K562 (cell line): Measurements from ENCODE around the gene TMEM267. TPM values are rescaled to one million over a fixed set of nuclear protein-coding genes. Genes with fewer than 3 reads are reported as not detected.

Experiments
- BHLHE40 ChIP-seq: IDR thresholded peaks from 2 replicates; pipeline ENCODE4 v1.6.1; 2011; ENCODE audit warnings: low read length, improper control_type of control experiment
- CAMTA2 ChIP-seq: fragments of 250-450 bp; sonication (Bioruptor Pico); conservative IDR thresholded peaks from 2 replicates; pipeline ENCODE4 v1.5.1; 2022
- CBFA2T2 ChIP-seq: fragments of 450-650 bp; conservative IDR thresholded peaks from 2 replicates; pipeline ENCODE4 v1.6.1; 2017; ENCODE audit warnings: mild to moderate bottlenecking
- FOXK1 ChIP-seq: sonication (generic); formaldehyde crosslinking; IDR thresholded peaks from 2 replicates; pipeline ENCODE4 v1.8.0; 2022; ENCODE audit warnings: missing genetic modification reagents, mild to moderate bottlenecking, borderline replicate concordance
- GABPA ChIP-seq: fragments of 200-800 bp; sonication (Bioruptor generic); conservative IDR thresholded peaks from 2 replicates; pipeline ENCODE4 v1.6.1; 2016; ENCODE audit warnings: low read depth, missing genetic modification characterization, missing compliant biosample characterization
- MAFG ChIP-seq: fragments of 450-650 bp; conservative IDR thresholded peaks from 2 replicates; pipeline ENCODE4 v1.6.1; 2016; ENCODE audit warnings: missing genetic modification characterization, missing compliant biosample characterization
- MYC ChIP-seq, 2 experiments: fragments of 250-450 bp in 1 of 2; sonication (Bioruptor Pico) in 1 of 2; IDR thresholded peaks; 2 replicates each; pipeline versions ENCODE4 v1.5.1 to v1.6.1; 2012 to 2021; ENCODE audit warnings: low read depth in 2 of 2, borderline replicate concordance in 1 of 2, improper control_type of control experiment in 1 of 2, low read length in 1 of 2, mild to moderate bottlenecking in 1 of 2, moderate library complexity in 1 of 2
- NEUROD1 ChIP-seq: fragments of 150-350 bp; IDR thresholded peaks from 2 replicates; pipeline ENCODE4 v1.6.1; 2014; ENCODE audit warnings: borderline replicate concordance, low read length, low read depth; ENCODE audit not compliant: partially characterized antibody
- POLR2AphosphoS2 ChIP-seq: IDR thresholded peaks from 2 replicates; pipeline ENCODE4 v1.6.1; 2012; ENCODE audit warnings: low read length, improper control_type of control experiment
- POLR2B ChIP-seq: fragments of 450-650 bp; IDR thresholded peaks from 2 replicates; pipeline ENCODE4 v1.6.1; 2018; ENCODE audit warnings: low read depth; ENCODE audit not compliant: partially characterized antibody
- ZNF274 ChIP-seq: IDR thresholded peaks from 2 replicates; pipeline ENCODE4 v1.6.1; 2011; ENCODE audit warnings: low read depth, mild to moderate bottlenecking, low read length, moderate library complexity, borderline replicate concordance
- ZZZ3 ChIP-seq: fragments of 450-650 bp; IDR thresholded peaks from 2 replicates; pipeline ENCODE4 v1.6.1; 2016; ENCODE audit warnings: antibody characterized with exemption, mild to moderate bottlenecking, moderate library complexity
- polyA plus RNA-seq, 8 experiments: library from polyadenylated mRNA; depleted of rRNA in 4 of 8; stranded (reverse) in 5 of 8; unstranded in 3 of 8; fragments of >200 nt; fragmentation: Nextera tagmentation in 2 of 8; fragmentation: Illumina TruSeq in 1 of 8; extraction: Ambion mirVana in 2 of 8; extraction: Trizol in 1 of 8; gene quantifications; 2 replicates each; pipeline versions ENCODE4 v1.2.1 to v1.2.3, GENCODE V29; 2011 to 2014; ENCODE audit warnings: inconsistent platforms in 1 of 8, missing spikeins in 1 of 8
- total RNA-seq, 7 experiments: library from RNA; depleted of rRNA in 6 of 7; stranded (reverse); fragments of >200 nt in 6 of 7; fragmentation: Illumina TruSeq in 2 of 7; extraction: Trizol in 2 of 7; gene quantifications; 2 replicates each; pipeline versions ENCODE4 v1.2.1 to v1.2.3, GENCODE V29; 2011 to 2021; ENCODE audit warnings: low replicate concordance in 1 of 7
- TF ChIP-seq, protein P1 (sequence below), 2 experiments: fragments of 450-650 bp in 1 of 2; IDR thresholded peaks; 2 replicates each; pipeline ENCODE4 v1.6.1; 2011 to 2017; ENCODE audit warnings: low read depth in 2 of 2, antibody characterized with exemption in 1 of 2, borderline replicate concordance in 1 of 2, low read length in 1 of 2, mild to moderate bottlenecking in 1 of 2, mixed read lengths in 1 of 2; ENCODE audit not compliant: control insufficient read depth in 1 of 2
- TF ChIP-seq, protein P2 (sequence below): sonication (generic); formaldehyde crosslinking; IDR thresholded peaks from 2 replicates; pipeline ENCODE4 v1.8.0; 2022; ENCODE audit warnings: missing genetic modification reagents, mild to moderate bottlenecking, borderline replicate concordance
- TF ChIP-seq, protein P3 (sequence below): fragments of 450-650 bp; IDR thresholded peaks from one replicate; pipeline ENCODE4 v1.6.1; 2018; ENCODE audit warnings: mild to moderate bottlenecking, moderate library complexity; ENCODE audit not compliant: partially characterized antibody

Gene TMEM267
- total and polyA plus RNA-seq, 9 of the 15 experiments (the other 6 are each of a cell fraction or from before 2014, with no cell fraction given): 8.1 to 61.1 (median 17.8) TPM

DNA sequence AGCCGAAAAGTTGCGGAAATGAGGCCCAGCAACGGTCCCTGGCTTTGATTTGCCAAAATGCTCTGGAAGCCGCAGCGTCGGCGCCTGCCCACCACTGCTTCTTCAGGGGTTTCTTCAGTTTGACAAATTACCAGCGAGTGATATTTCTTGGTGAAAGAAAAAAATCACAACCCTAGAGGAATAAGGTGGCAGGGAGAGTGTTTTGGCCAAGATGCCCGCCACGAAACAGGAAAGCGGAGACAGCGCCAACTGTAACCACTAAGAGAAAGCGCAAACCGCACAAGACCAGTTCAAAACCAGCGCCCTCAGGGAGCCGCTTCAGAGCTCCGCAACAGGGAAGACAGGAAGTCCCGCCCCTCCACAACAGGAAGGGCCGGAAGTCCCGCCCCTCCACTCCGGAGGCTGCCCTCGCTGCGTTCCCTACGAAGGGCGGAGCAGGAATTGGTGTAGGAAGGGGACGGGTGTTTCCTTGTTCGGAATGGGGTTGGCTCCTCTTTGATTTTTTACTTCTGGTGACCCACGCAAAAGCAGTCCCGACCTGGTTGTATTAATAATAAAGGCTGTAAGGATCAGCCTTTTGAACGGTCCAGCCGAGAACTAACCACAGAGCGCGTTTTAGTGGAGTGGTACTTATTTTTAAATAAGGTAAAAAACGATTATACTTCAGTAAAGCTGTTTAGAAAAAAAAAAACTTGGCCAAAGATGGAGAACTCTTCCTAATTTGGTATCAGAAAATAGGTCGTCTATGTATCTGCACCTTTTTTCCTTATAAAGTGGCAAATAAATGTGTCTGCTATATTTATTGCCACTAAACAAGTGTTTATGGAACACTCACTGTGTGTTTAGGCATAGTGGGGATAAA is 31.4 kb upstream of the TMEM267 start, which contains the start of gene C5orf34 (continued):
- TF ChIP-seq, protein P1, sequence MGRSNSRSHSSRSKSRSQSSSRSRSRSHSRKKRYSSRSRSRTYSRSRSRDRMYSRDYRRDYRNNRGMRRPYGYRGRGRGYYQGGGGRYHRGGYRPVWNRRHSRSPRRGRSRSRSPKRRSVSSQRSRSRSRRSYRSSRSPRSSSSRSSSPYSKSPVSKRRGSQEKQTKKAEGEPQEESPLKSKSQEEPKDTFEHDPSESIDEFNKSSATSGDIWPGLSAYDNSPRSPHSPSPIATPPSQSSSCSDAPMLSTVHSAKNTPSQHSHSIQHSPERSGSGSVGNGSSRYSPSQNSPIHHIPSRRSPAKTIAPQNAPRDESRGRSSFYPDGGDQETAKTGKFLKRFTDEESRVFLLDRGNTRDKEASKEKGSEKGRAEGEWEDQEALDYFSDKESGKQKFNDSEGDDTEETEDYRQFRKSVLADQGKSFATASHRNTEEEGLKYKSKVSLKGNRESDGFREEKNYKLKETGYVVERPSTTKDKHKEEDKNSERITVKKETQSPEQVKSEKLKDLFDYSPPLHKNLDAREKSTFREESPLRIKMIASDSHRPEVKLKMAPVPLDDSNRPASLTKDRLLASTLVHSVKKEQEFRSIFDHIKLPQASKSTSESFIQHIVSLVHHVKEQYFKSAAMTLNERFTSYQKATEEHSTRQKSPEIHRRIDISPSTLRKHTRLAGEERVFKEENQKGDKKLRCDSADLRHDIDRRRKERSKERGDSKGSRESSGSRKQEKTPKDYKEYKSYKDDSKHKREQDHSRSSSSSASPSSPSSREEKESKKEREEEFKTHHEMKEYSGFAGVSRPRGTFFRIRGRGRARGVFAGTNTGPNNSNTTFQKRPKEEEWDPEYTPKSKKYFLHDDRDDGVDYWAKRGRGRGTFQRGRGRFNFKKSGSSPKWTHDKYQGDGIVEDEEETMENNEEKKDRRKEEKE (IDR thresholded peaks at IDR 0.05; ENCODE audit: borderline replicate concordance in 1 of 2, control insufficient read depth in 1 of 2, low read depth in 2 of 2, low read length in 1 of 2): no peak
- TF ChIP-seq, protein P2, sequence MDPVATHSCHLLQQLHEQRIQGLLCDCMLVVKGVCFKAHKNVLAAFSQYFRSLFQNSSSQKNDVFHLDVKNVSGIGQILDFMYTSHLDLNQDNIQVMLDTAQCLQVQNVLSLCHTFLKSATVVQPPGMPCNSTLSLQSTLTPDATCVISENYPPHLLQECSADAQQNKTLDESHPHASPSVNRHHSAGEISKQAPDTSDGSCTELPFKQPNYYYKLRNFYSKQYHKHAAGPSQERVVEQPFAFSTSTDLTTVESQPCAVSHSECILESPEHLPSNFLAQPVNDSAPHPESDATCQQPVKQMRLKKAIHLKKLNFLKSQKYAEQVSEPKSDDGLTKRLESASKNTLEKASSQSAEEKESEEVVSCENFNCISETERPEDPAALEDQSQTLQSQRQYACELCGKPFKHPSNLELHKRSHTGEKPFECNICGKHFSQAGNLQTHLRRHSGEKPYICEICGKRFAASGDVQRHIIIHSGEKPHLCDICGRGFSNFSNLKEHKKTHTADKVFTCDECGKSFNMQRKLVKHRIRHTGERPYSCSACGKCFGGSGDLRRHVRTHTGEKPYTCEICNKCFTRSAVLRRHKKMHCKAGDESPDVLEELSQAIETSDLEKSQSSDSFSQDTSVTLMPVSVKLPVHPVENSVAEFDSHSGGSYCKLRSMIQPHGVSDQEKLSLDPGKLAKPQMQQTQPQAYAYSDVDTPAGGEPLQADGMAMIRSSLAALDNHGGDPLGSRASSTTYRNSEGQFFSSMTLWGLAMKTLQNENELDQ (CRISPR knock-in tag): no peak
- TF ChIP-seq, protein P3, sequence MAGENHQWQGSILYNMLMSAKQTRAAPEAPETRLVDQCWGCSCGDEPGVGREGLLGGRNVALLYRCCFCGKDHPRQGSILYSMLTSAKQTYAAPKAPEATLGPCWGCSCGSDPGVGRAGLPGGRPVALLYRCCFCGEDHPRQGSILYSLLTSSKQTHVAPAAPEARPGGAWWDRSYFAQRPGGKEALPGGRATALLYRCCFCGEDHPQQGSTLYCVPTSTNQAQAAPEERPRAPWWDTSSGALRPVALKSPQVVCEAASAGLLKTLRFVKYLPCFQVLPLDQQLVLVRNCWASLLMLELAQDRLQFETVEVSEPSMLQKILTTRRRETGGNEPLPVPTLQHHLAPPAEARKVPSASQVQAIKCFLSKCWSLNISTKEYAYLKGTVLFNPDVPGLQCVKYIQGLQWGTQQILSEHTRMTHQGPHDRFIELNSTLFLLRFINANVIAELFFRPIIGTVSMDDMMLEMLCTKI: no peak
- TF ChIP-seq MYC (IDR thresholded peaks at IDR 0.05; ENCODE audit: low read depth, low read length) (peak; percentile 77), MYC (CRISPR knock-in tag; IDR thresholded peaks at IDR 0.05; ENCODE audit: borderline replicate concordance, low read depth) (no peak), CBFA2T2 (no peak), FOXK1 (CRISPR knock-in tag) (no peak), ZZZ3 (no peak), POLR2AphosphoS2 (no peak; the same call in 1 of the 2 replicates), MAFG (no peak), BHLHE40 (no peak), NEUROD1 (no peak), POLR2B (peak; percentile 94), CAMTA2 (CRISPR knock-in tag) (no peak), GABPA (tag) (peak; percentile 99), ZNF274 (no peak)
